ENCODE results near the gene PCBP2.

DNA sequence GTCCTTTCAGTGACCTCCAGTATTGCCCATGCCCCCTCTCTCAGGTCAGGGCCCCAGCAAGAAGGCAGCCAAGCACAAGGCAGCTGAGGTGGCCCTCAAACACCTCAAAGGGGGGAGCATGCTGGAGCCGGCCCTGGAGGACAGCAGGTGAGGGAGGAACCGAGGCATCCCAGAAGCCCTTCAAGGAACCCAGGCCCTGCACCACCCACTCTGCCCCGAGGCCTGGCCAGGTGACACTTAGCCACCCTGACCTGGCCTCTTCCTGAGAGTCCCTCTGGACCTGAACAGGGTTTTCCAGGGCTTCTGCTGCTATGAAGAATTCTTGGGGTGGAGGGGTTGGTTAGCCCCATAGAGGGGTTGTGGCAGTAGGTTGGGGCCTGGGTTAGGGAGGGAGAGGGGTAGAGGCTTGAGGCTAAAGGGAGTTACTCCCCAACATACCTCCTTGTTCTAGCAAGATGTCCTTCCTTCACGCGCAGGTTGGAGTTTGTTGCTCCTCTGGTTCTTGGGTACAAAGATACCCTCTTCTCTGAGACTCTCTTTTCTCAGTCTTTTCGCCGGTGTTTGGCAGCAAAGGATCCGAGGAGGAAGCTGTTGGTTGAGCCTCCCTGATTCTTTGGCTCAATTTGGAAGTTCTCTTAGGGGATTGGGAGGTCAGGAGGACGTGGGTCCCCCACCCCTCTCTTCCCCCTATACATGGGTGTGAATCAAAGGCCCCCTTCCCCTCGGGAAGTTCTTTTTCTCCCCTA lies 51.3 kb downstream of the PCBP2 start:
- TF ChIP-seq, protein P1, sequence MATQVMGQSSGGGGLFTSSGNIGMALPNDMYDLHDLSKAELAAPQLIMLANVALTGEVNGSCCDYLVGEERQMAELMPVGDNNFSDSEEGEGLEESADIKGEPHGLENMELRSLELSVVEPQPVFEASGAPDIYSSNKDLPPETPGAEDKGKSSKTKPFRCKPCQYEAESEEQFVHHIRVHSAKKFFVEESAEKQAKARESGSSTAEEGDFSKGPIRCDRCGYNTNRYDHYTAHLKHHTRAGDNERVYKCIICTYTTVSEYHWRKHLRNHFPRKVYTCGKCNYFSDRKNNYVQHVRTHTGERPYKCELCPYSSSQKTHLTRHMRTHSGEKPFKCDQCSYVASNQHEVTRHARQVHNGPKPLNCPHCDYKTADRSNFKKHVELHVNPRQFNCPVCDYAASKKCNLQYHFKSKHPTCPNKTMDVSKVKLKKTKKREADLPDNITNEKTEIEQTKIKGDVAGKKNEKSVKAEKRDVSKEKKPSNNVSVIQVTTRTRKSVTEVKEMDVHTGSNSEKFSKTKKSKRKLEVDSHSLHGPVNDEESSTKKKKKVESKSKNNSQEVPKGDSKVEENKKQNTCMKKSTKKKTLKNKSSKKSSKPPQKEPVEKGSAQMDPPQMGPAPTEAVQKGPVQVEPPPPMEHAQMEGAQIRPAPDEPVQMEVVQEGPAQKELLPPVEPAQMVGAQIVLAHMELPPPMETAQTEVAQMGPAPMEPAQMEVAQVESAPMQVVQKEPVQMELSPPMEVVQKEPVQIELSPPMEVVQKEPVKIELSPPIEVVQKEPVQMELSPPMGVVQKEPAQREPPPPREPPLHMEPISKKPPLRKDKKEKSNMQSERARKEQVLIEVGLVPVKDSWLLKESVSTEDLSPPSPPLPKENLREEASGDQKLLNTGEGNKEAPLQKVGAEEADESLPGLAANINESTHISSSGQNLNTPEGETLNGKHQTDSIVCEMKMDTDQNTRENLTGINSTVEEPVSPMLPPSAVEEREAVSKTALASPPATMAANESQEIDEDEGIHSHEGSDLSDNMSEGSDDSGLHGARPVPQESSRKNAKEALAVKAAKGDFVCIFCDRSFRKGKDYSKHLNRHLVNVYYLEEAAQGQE (IDR thresholded peaks at IDR 0.05; ENCODE audit: borderline replicate concordance) = no peak
- TF ChIP-seq, protein P2, sequence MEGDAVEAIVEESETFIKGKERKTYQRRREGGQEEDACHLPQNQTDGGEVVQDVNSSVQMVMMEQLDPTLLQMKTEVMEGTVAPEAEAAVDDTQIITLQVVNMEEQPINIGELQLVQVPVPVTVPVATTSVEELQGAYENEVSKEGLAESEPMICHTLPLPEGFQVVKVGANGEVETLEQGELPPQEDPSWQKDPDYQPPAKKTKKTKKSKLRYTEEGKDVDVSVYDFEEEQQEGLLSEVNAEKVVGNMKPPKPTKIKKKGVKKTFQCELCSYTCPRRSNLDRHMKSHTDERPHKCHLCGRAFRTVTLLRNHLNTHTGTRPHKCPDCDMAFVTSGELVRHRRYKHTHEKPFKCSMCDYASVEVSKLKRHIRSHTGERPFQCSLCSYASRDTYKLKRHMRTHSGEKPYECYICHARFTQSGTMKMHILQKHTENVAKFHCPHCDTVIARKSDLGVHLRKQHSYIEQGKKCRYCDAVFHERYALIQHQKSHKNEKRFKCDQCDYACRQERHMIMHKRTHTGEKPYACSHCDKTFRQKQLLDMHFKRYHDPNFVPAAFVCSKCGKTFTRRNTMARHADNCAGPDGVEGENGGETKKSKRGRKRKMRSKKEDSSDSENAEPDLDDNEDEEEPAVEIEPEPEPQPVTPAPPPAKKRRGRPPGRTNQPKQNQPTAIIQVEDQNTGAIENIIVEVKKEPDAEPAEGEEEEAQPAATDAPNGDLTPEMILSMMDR (IDR thresholded peaks at IDR 0.05; ENCODE audit: poor library complexity, severe bottlenecking) = no peak
- no peak for TF ChIP-seq EZH2 (IDR thresholded peaks at IDR 0.05; ENCODE audit: borderline replicate concordance, insufficient read depth, low read length, poor library complexity, severe bottlenecking)
- no peak for TF ChIP-seq SMC3 (conservative IDR thresholded peaks at IDR 0.05; ENCODE audit: poor library complexity)
- TF ChIP-seq POLR2AphosphoS5 (IDR thresholded peaks at IDR 0.05) = no peak
- no peak for TF ChIP-seq RAD21 (conservative IDR thresholded peaks at IDR 0.05)
